GM20000 (cell line): Measurements from ENCODE around the gene TYSND1.
A peak's percentile ranks its signal among the peaks of the same experiment; 100 is the strongest.

ENCODE experiments used
- DNase-seq: peaks from one replicate; pipeline ENCODE4 v3.0.0; 2012; ENCODE audit warnings: low spot score
- CTCF ChIP-seq: IDR thresholded peaks from 2 replicates; pipeline ENCODE4 v1.5.1; 2012; ENCODE audit warnings: mild to moderate bottlenecking, control low read depth; ENCODE audit errors: extremely low read depth, missing control alignments

Gene TYSND1

GRCh38 chr10:70146489-70147258, at the start of gene TYSND1:
Gene TYSND1 (minus strand): TSS chr10:70146700. CDS start chr10:70146586, 114 bp downstream.
- DNase-seq: peak; percentile 98
- TF ChIP-seq CTCF: peak; percentile 81

- no peak for TF ChIP-seq CTCF
- no peak for DNase-seq
Observed at GRCh38 chr10:70193391-70193844, 46.9 kb upstream of the TYSND1 start.

- TF ChIP-seq CTCF: no peak
Observed at GRCh38 chr10:70192326-70192968, 45.9 kb upstream of the TYSND1 start.

GRCh38 chr10:70191972-70192305, 45.4 kb upstream of the TYSND1 start:
- TF ChIP-seq CTCF: no peak
- no peak for DNase-seq

More at GRCh38 chr10:70192326-70192968, 45.9 kb upstream of the TYSND1 start:
- DNase-seq: no peak

- DNase-seq: no peak
- no peak for TF ChIP-seq CTCF
Observed at GRCh38 chr10:70191161-70191971, 44.9 kb upstream of the TYSND1 start.

GRCh38 chr10:70190581-70190980, 44.1 kb upstream of the TYSND1 start:
- DNase-seq: no peak
- TF ChIP-seq CTCF: no peak

GRCh38 chr10:70190102-70190501, 43.6 kb upstream of the TYSND1 start:
- DNase-seq: no peak
- no peak for TF ChIP-seq CTCF
